HG03159 (cell line): ENCODE measurements around the gene SLC22A23.

Experiments used
- ATAC-seq: cut with Tn5 transposase; IDR thresholded peaks from one replicate; pipeline ENCODE4 v1.9.1; 2021; ENCODE audit warnings: mild to moderate bottlenecking, moderate library complexity; ENCODE audit not compliant: unreplicated experiment

The SLC22A23 gene

GRCh38 chr6:3456898-3457709 is at the start of gene SLC22A23:
TSS of gene SLC22A23 (minus strand) at chr6:3457050. CDS start at chr6:3456559, 491 bp downstream.
- peak; percentile 50 for ATAC-seq

GRCh38 chr6:3506200-3506599 is 49.4 kb upstream of the SLC22A23 start:
- ATAC-seq = no peak

GRCh38 chr6:3504938-3505805 is 48.3 kb upstream of the SLC22A23 start:
- ATAC-seq = no peak

- ATAC-seq = no peak
Measured at GRCh38 chr6:3504354-3504753, 47.5 kb upstream of the SLC22A23 start.

- ATAC-seq = no peak
Measured at GRCh38 chr6:3501826-3502500, 45.1 kb upstream of the SLC22A23 start.

GRCh38 chr6:3500262-3501014 is 43.6 kb upstream of the SLC22A23 start:
- no peak for ATAC-seq

GRCh38 chr6:3499603-3500002 is 42.8 kb upstream of the SLC22A23 start:
- no peak for ATAC-seq

- no peak for ATAC-seq
Measured at GRCh38 chr6:3496395-3496794, 39.5 kb upstream of the SLC22A23 start.

- ATAC-seq = no peak
Measured at GRCh38 chr6:3494391-3495100, 37.7 kb upstream of the SLC22A23 start.

GRCh38 chr6:3490625-3490980 is 33.8 kb upstream of the SLC22A23 start:
- no peak for ATAC-seq

- no peak for ATAC-seq
Measured at GRCh38 chr6:3489961-3490624, 33.2 kb upstream of the SLC22A23 start.

- no peak for ATAC-seq
Measured at GRCh38 chr6:3489027-3489757, 32.3 kb upstream of the SLC22A23 start.

GRCh38 chr6:3484946-3485345 is 28.1 kb upstream of the SLC22A23 start:
- ATAC-seq = no peak

GRCh38 chr6:3484192-3484591 is 27.3 kb upstream of the SLC22A23 start:
- ATAC-seq = no peak

- no peak for ATAC-seq
Measured at GRCh38 chr6:3483675-3484074, 26.8 kb upstream of the SLC22A23 start.

- ATAC-seq = no peak
Measured at GRCh38 chr6:3482869-3483268, 26.0 kb upstream of the SLC22A23 start.

- no peak for ATAC-seq
Measured at GRCh38 chr6:3481640-3482039, 24.8 kb upstream of the SLC22A23 start.

GRCh38 chr6:3480009-3480408 is 23.2 kb upstream of the SLC22A23 start:
- ATAC-seq = no peak

GRCh38 chr6:3473773-3474172 is 16.9 kb upstream of the SLC22A23 start:
- ATAC-seq = no peak
